Jurkat, Clone E6-1 (cell line): ENCODE measurements around the gene TMEM107. TPM values are rescaled to one million over a fixed set of nuclear protein-coding genes. Genes with fewer than 3 reads are reported as not detected.
A peak's percentile ranks its signal among the peaks of the same experiment; 100 is the strongest.
"Not testable (repeated sequence)": the region's sequence is repeated elsewhere in the genome, so short reads cannot be mapped to it uniquely, and the experiment has no call there.

Experiments used
- DNase-seq: peaks from one replicate; pipeline ENCODE4 v3.0.0-alpha.2; 2011; ENCODE audit warnings: low read depth, low spot score
- H3K4me3 ChIP-seq: 2 replicates; pipeline ENCODE4 v1.5.1; 2011; ENCODE audit warnings: mild to moderate bottlenecking, low read length, control low read depth, moderate library complexity
- polyA plus RNA-seq: library from polyadenylated mRNA; unstranded; fragments of >200 nt; gene quantifications from one replicate; pipeline ENCODE4 v1.2.1, GENCODE V29; 2012; ENCODE audit warnings: missing spikeins; ENCODE audit not compliant: insufficient read length, insufficient read depth

Gene TMEM107
- polyA plus RNA-seq, result 16.5 TPM

GRCh38 chr17:8176197-8176940, at the start of gene TMEM107:
TMEM107 (minus strand) TSS chr17:8176380; CDS start chr17:8176286, 94 bp downstream.
- peak; percentile 82 for DNase-seq
- H3K4me3 ChIP-seq, result peak within 1 kb of the TSS; percentile 87

- no peak overlapping the region for H3K4me3 ChIP-seq
- no peak for DNase-seq
Measured at GRCh38 chr17:8224891-8225812, 49.0 kb upstream of the TMEM107 start.

DNA sequence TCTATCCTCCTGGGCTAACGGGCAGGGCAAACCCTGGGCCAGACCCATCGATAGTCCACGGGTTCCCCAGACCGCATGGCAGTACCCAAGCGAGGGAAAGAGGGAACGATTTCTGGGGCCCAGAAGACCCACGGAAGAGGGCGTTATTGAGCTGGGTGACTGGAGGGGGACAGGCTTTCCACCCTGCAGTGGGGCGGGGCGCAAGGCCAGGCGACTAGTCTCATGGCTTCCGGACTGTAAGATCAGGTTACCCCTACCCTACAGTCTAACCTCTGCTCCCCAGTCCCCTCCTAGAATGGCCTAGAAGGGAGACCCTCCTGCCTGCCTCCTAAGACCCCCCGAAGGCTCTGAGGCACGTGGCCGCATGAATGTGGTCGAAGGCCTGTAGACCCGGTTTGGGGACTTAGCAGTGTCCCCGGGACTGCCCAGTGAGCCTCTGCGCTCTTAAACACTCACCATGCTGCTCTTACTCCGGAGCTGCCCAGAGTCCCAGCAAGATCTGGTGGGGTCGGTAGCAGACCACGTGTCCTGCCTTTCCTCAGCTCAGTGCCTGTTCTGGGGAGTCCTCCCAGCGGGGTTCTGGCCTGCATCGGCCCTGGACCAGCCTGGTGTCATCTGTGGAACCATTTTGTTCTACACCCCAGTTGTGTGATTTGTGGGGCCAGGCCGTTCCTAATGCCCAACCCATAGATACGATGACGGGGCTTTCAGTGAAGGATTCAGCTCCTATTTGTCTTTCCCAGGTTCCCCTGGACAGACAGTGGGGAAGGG, 47.4 kb upstream of the TMEM107 start:
- peak overlapping the region; percentile 89 for H3K4me3 ChIP-seq
- DNase-seq, result no peak

- peak; percentile 83 for DNase-seq
- peak overlapping the region; percentile 89 for H3K4me3 ChIP-seq
Measured at GRCh38 chr17:8222630-8223355, 46.6 kb upstream of the TMEM107 start.

DNA sequence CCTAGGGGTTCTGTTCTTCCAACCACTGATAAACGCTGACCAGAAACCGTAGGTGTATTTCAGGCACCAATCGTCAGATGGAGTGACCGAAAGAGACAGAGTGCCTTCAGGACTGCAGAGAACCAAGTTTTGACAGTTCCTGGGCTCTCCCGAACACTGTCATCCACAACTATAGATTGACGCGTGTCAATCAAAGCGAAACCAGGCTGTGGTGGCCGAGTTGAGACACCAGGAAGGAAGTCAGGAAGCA, 46.1 kb upstream of the TMEM107 start:
- H3K4me3 ChIP-seq, result peak overlapping the region; percentile 89

DNA sequence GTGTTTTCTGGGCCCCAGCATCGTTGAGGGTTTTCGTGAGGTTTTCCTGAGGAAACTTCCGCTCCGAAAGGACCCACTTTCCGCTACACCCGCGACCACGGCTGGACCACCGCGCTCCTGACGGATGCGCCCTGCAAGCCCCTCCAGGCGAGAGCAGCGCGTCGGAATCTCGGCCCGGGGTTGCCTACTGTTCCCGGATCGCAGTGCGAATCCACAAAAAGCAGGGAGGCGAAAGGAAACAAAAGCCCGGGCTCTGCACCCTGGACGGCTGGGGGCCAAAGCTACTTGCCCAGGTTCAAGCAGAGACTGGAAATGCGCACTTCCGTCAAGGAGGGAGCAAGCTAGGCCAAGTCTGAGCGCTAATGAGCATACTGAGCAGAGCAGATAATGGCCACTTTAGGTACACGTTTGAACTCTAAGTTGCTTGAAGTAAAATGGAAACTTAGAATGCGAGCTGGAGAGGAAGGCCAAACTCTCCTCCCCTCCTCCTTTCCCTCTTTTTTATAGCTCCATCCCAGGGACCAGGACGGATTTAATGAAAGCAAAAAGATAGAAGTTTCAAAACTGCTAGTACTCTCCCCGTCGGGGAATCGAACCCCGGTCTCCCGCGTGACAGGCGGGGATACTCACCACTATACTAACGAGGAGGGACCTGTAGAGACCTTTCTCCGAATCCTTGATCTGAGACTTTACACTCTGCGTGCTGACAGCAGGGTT, 45.6 kb upstream of the TMEM107 start:
- peak; percentile 85 for DNase-seq
- peak overlapping the region; percentile 89 for H3K4me3 ChIP-seq

More for the DNA sequence above, 46.1 kb upstream of the TMEM107 start:
- DNase-seq, result no peak

DNA sequence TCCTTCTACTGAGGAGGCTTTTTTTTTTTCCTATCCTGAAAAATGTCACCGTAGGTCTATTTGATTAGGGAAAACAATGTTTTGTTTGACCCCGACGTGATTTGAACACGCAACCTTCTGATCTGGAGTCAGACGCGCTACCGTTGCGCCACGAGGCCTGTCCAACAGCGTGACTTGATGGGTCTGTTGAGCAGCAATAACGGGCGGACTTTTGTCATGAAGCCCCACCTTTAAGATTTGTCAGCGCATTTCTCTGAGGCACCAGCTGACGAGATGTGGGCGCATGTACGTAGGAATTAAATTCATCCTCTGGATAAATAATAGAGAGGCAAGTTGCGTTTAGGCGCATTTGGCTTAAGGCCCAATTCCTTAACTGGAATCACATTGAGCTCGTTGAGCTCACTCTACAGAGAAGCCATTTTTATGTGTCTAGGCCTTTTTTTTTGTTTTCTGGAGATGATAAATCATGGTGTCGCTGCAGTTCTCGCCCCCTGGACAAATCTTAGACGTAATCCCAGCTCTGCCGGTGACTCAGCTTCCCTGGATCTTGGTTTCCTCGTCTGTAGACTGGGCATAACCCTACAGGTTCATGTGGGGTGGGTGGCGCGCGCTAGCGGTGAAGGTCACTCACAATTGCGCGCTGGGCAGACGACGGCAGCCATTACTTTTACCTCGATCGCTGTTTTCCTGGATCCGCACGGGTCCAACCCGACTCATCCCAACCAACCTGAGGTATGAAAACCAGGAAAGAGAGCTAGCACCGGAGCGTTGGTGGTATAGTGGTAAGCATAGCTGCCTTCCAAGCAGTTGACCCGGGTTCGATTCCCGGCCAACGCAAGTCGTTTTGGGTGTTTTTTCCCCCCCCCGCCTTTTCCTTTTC, 44.8 kb upstream of the TMEM107 start:
- peak; percentile 91 for DNase-seq
- H3K4me3 ChIP-seq, result peak overlapping the region; percentile 89

DNA sequence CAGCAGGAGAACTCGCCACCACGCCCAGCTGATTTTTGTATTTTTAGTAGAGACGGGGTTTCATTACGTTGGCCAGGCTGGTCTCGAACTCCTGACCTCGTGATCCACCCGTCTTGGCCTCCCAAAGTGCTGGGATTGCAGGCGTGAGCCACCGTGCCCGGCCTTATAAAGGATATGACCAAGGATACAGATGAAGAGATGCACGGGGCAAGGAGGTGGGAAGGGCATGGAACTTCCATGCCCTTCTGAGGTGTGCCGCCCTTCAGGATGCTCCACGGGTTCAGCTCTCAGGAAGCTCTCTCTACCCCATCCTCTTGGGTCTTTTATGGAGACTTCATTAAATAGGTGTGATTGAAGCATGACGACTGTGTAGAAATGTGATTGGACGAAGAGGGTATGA, 37.8 kb upstream of the TMEM107 start:
- not testable (repeated sequence) for H3K4me3 ChIP-seq, DNase-seq

DNA sequence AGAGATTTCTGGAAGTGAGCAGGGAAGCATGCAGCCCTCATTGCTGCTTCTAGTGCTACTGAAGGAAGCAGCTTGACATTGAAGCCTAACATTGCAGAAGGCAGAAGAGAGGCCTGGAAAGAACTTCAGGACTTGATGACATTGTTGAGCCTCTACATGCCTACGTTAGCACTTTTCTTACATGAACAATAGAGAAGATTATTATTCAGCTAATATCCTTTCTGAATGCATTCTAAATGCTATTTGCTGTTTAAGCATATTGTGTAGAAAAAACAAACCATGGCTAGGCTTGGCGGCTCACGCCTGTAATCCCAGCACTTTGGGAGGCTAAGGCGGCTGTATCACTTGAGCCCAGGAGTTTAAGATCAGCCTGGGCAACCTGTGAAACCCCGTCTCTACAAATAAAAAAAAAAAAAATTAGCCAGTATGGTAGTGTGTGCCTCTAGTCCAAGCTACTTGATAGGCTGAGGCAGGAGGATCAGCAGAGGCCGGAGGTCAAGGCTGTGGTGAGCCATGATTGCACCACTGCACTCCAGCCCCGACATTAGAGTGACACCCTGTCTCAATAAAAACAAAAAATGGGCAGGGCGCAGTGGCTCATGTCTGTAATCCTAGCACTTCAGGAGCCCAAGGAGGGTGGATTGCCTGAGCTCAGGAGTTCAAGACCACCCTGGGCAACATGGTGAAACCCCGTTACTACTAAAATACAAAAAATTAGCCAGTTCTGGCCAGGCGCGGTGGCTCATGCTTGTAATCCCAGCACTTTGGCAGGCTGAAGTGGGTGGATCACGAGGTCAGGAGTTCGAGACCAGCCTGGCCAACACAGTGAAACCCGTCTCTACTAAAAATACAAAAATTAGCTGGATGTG, 36.4 kb upstream of the TMEM107 start:
- H3K4me3 ChIP-seq, result no peak overlapping the region
- DNase-seq, result no peak

DNA sequence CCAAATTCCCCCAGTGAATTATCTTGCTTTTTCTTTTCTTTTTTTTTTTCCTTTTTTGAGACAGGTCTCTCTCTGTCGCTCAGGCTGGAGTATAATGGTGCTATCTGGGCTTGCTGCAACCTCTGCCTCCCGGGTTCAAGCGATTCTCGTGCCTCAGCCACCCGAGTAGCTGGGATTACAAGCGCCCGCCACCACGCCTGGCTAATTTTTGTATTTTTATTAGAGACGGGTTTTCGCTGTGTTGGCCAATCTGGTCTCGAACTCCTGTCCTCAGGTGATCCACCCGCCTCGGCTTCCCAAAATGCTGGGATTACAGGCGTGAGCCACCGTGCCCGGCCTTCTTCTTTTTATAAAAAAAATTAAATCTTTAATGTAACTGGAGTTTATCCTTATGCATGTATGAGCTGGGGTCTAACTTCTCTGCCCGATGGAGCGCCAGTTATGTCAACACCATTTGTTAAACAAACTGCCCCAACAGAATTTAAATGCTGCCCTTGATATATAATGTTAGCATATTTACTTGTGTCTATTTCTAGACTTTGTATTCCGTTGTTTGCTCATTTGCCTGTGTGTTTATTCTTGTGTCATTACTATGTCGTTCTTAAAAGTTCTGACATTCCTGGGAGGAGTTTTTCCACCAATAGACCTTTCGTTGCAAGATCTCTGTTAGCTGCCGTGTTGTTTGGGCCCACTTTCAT, 34.7 kb upstream of the TMEM107 start:
- no peak for DNase-seq
- peak overlapping the region; percentile 97 for H3K4me3 ChIP-seq

GRCh38 chr17:8209907-8210760, 34.0 kb upstream of the TMEM107 start, which contains the start of gene AURKB:
AURKB (minus strand) TSS chr17:8210575; CDS start chr17:8210224, 351 bp downstream.
- peak within 1 kb of the TSS; percentile 97 for H3K4me3 ChIP-seq
- peak; percentile 91 for DNase-seq

DNA sequence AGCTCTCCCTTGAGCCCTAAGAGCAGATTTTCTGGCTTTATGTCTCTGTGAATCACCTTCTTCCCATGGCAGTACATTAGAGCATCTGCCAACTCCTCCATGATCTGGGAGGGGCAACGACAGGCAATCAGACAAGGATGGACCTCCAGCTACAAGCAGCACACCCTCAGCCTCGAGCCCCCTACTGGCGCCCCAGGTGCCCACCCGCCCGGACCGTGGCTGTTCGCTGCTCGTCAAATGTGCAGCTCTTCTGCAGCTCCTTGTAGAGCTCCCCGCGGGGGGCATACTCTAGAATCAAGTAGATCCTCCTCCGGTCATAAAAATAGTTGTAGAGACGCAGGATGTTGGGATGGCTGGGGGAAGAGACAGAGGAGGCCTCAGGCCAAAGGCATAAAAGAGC, 30.4 kb upstream of the TMEM107 start:
- H3K4me3 ChIP-seq, result no peak overlapping the region
- no peak for DNase-seq

DNA sequence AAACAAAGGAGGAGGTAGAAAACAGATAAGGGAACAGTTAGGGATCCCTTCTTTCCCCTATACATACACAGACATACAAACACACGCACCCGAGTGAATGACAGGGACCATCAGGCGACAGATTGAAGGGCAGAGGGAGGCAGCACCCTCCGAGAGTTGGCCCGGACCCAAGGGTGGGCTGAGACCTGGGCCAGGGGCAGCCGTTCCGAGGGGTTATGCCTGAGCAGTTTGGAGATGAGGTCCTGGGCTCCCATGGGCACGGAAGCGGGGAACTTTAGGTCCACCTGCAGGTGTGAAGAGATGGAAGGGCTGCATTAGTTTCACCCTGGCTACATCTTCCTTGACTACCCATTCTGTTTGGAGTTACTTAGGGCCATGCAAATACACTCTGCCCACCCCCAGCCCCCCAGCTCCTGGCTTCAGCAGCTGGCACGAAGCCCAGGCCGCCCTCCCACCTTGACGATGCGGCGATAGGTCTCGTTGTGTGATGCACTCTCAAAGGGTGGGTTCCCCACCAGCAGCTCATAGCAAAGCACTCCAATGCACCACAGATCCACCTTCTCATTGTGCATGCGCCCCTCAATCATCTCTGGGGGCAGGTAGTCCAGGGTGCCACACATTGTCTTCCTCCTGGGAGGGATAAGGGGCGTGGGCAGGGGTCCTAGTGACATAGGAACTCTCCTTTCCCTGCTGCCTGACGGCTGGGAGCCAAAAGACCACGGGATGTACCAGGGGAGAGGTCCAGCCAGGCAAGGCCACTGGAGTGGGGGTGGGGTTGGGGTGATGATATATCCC, 28.8 kb upstream of the TMEM107 start:
- DNase-seq, result no peak
- no peak overlapping the region for H3K4me3 ChIP-seq

DNA sequence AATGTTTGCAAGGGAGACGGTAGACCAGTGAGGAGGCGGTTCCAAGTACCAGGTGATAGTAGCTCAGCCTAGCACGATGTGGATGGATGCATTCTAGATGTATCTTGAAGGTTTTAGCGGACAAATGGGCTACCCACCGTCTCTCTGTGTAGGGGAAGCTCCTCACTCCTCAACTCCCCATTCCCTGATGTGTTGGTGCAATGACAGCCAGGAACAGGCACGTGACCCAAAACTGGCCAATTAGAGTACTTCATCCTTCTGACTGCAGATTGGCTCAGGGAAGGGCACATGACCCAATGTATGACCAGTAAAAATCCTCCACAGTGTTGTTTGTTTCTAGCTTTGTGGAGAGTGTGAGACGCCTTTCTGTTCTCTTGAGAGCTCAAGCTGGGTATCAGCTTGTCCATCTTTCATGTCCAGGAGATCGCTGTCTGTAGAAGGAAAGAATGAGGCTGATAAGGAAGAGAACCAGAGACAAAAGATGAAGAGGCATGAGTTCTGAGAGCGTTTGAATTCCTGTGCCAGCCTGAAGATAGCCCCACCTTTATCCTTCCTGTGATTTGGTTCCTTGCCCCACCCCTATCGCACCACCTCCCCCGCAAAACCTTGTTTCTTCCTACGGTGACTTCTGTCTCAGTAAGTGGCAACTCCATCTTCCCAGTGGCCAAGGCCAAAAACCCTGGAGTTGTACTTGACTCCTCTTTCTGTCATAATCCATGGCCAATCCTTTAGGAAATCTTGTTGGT, 16.1 kb upstream of the TMEM107 start:
- DNase-seq, result peak; percentile 93
- H3K4me3 ChIP-seq, result peak overlapping the region; percentile 58
